PFSK-1 (cell line): ENCODE measurements around the gene AUTS2.

ENCODE experiments used
- POLR2AphosphoS5 ChIP-seq: IDR thresholded peaks from 2 replicates; pipeline ENCODE4 v1.6.1; 2012; ENCODE audit warnings: low read depth, mild to moderate bottlenecking, control low read depth, low read length, moderate library complexity
- SIN3A ChIP-seq: IDR thresholded peaks from 2 replicates; pipeline ENCODE4 v1.6.1; 2012; ENCODE audit warnings: mild to moderate bottlenecking, low read length, moderate library complexity, borderline replicate concordance; ENCODE audit not compliant: insufficient read depth
- TAF1 ChIP-seq: IDR thresholded peaks from 2 replicates; pipeline ENCODE4 v1.6.1; 2012; ENCODE audit warnings: low read length, control low read depth, borderline replicate concordance; ENCODE audit not compliant: insufficient read depth
- TF ChIP-seq, protein P1 (sequence below), 2 experiments: IDR thresholded peaks; 2 replicates each; pipeline versions ENCODE4 v1.6.1 to v1.8.0; 2011 to 2012; ENCODE audit warnings: low read depth in 2 of 2, low read length in 2 of 2, control low read depth in 1 of 2, inconsistent platforms in 1 of 2, mild to moderate bottlenecking in 1 of 2, moderate library complexity in 1 of 2; ENCODE audit not compliant: insufficient read depth in 1 of 2

GRCh38 chr7:69691734-69692133, 93.5 kb downstream of the AUTS2 start:
- TF ChIP-seq, protein P1, sequence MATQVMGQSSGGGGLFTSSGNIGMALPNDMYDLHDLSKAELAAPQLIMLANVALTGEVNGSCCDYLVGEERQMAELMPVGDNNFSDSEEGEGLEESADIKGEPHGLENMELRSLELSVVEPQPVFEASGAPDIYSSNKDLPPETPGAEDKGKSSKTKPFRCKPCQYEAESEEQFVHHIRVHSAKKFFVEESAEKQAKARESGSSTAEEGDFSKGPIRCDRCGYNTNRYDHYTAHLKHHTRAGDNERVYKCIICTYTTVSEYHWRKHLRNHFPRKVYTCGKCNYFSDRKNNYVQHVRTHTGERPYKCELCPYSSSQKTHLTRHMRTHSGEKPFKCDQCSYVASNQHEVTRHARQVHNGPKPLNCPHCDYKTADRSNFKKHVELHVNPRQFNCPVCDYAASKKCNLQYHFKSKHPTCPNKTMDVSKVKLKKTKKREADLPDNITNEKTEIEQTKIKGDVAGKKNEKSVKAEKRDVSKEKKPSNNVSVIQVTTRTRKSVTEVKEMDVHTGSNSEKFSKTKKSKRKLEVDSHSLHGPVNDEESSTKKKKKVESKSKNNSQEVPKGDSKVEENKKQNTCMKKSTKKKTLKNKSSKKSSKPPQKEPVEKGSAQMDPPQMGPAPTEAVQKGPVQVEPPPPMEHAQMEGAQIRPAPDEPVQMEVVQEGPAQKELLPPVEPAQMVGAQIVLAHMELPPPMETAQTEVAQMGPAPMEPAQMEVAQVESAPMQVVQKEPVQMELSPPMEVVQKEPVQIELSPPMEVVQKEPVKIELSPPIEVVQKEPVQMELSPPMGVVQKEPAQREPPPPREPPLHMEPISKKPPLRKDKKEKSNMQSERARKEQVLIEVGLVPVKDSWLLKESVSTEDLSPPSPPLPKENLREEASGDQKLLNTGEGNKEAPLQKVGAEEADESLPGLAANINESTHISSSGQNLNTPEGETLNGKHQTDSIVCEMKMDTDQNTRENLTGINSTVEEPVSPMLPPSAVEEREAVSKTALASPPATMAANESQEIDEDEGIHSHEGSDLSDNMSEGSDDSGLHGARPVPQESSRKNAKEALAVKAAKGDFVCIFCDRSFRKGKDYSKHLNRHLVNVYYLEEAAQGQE (IDR thresholded peaks at IDR 0.05; ENCODE audit: insufficient read depth in 1 of 2, low read depth in 2 of 2, low read length in 2 of 2), result no peak
- no peak for TF ChIP-seq TAF1
- TF ChIP-seq POLR2AphosphoS5, result no peak
- TF ChIP-seq SIN3A, result no peak
